GM21367 (cell line): ENCODE data around the gene PRKG1.
A peak's percentile ranks its signal among the peaks of the same experiment; 100 is the strongest.

ENCODE experiments used
- ATAC-seq: cut with Tn5 transposase; IDR thresholded peaks from one replicate; pipeline ENCODE4 v1.9.1; 2021; ENCODE audit not compliant: unreplicated experiment

Gene PRKG1

GRCh38 chr10:51952056-51952455, 877.8 kb downstream of the PRKG1 start:
- ATAC-seq = no peak

GRCh38 chr10:51955696-51956095, 881.4 kb downstream of the PRKG1 start:
- ATAC-seq = no peak

DNA sequence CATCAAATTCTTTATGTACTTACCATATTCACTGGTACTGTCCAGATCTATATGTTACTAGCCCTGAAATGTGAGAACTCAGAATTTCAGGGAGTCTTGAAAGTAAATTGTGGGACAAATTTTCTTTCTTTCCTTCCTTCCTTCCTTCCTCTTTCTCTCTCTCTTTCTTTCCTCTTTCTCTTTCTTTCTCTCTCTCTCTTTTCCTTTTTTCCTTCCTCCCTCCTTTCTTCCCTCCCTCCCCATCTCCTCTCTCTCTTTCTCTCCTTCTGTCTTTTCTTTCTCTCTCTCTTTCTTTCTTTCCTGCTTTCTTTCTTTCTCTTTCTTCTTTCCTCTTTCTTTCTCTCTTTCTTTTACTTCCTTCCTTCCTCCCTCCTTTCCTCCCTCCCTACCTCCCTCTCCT, 882.5 kb downstream of the PRKG1 start:
- no peak for ATAC-seq

DNA sequence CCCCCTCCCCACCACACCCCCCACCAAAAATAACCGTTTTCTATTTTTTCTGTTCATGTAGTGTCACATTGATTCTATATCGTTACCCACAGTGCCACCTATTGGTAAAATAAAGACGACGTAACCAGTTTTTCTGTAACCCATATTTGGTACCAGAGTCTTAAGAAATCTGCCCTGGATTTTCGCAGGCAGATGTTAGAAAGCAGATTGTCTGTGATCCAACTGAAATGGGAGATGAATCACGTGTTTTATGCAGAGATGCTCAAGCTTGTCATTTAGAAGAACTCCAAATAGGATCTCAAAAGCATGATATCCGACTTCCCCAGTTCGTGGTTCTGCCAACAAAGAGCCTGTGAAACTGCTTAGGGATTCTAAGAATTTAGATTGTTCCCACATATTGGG, 886.2 kb downstream of the PRKG1 start:
- ATAC-seq = no peak

- no peak for ATAC-seq
Measured at GRCh38 chr10:51961401-51961800, 887.1 kb downstream of the PRKG1 start.

DNA sequence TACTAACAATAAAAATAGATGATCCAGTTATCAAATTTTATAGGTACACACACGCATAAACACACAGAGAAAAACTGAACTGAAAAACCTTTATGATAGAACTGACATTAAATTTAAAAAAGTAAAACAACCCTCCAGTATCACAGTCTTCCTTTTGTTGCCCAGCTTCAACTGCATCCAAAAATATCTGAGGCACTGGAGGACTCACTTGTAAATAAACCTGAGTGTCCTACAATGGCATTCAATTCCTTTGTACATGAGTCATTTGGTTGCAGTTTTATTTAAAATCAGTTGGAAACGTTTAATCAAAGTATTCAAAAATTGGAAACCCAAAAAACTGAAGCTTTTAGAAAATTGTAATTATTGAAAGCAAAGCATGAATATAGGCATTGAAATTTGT, 890.3 kb downstream of the PRKG1 start:
- ATAC-seq = no peak

GRCh38 chr10:51965451-51965850, 891.2 kb downstream of the PRKG1 start:
- no peak for ATAC-seq

DNA sequence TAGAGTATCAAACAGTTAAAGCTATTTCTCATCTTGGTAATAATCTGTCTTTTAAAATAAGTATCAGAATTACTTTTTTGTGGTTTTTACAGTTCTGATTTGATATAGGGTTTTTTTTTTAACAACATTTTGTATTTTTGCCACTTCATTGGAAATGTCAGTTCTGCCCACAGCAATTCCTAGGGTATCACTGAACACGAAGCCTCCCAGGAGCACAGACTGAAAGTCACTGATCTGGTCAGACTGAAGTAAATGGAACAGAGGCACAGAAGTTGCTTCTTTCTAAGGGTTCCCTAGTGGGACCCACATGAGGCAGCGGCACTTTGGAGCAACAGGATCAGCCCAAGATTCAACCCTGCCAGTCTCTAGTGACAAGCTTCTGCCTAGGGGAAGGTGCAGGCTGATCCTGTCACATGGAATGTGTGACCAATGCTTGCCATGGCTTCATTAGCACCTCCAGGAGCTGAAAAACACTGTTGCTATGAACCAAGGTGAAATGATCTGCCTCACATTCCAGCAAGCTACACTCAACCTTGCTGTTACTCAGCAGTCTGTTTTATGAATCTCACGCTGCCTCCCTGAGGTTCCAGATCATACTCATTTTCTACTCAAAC, 898.6 kb downstream of the PRKG1 start:
- no peak for ATAC-seq

DNA sequence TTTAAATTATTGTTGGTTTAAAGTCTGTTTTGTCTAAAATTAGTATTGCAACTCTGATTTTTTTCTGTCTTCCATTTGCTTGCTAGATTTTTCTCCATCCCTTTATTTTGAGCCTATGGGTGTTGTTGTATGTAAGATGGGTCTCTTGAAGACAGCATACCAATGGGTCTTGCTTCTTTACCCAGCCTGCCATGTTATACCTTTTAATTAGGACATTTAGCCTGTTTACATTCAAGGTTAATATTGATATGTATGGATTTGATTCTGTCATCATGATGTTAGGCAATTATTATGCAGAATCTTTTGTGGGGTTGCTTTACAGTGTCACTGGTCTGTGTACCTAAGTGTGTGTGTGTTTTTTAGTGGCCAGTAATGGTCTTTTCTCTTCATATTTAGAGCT, 906.5 kb downstream of the PRKG1 start:
- ATAC-seq = no peak

DNA sequence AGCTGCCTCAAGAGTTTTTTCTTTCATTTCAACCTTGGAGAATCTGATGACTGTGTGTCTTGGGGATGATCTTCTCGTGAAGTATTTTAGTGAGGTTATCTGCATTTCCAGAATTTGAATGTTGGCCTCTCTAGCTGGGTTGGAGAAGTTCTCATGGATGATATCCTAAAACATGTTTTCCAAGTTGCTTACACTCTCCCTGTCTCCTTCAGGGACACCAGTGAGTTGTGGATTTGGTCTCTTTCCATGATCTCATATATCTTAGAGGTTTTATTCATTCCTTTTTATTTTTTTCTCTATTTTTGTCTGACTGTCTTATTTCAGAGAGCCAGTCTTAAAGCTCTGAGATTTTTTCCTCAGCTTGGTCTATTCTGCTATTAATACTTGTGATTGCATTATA, 907.4 kb downstream of the PRKG1 start:
- no peak for ATAC-seq

- no peak for ATAC-seq
Measured at GRCh38 chr10:51983481-51983880, 909.2 kb downstream of the PRKG1 start.

DNA sequence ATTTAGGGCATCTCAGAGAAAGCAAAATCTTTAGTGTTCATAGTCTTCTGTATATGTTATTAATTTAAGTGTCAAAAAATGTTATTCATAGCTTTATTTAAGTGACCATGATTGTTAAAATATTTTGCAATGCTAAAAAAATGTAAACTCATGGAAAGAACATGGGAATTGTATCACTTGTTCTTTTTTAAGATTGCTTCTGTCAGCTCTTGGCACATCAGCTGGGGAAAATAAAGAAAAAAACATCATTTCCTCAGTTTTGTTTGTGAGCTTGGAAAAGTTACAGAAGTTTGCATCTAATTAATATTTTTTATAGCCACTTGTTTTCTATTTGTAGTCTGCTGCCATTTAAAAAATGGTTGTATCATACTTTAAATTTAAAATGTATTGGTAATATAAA, 911.0 kb downstream of the PRKG1 start:
- ATAC-seq = no peak

DNA sequence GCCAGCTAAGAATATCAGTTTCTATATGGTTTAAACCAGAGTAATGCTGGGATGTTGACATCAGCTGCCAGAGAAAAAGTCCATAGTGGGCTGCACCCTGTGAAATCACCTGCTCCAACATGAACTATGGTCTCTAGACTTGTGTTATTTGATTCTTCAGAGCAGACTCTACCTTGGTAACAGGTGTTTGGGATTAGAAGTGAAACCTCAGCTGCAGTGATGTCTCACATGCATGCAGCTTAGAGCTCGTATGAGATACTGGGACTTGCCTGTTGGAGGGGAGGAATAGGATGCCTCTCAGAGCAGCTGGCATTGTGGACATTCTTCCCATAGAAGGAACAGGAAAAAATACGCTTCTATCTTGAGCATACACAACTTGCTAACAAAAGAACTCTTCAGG, 912.2 kb downstream of the PRKG1 start:
- no peak for ATAC-seq

DNA sequence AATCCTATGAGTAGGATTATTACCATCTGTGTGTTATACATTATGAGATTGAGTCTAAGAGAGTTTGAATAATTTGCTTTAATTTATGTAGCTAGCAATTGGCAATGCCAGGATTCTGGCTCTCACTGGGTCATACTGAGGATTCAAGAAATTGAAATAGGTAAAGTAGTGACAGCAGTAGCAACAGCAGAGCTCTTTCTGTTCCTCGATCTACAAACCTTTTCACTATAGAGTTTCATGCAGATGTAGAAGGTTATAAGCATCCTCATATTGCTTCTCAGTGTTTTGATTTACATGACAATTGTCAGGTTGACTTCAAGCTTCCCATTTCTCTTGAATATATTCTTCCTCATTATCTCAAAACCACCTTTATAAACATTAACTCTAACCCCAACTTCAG, 919.2 kb downstream of the PRKG1 start:
- ATAC-seq = no peak

DNA sequence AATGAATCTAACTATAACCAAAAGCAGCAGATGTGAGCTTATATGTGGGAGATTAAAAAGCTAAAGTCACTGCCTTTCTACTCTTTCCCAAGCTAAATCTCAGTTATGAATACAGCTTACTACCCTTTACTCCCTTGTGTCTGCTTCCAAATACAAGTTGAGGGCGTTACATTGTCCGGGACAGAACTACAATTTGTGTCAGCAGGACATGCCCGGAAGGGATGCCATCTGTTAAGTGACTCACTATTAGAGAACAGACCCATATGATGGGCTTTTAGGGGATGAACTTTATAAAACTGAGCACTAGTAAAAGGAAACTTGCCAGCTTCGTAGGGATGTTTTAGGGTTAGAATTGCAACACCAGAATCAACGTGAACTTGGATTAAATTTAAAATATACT, 924.8 kb downstream of the PRKG1 start:
- ATAC-seq = no peak

- peak; percentile 89 for ATAC-seq
Measured at GRCh38 chr10:52004342-52004949, 930.2 kb downstream of the PRKG1 start.

- no peak for ATAC-seq
Measured at GRCh38 chr10:52007091-52007490, 932.8 kb downstream of the PRKG1 start.

- ATAC-seq = no peak
Measured at GRCh38 chr10:52011118-52011517, 936.8 kb downstream of the PRKG1 start.

GRCh38 chr10:52019077-52019555, 944.8 kb downstream of the PRKG1 start:
- no peak for ATAC-seq

DNA sequence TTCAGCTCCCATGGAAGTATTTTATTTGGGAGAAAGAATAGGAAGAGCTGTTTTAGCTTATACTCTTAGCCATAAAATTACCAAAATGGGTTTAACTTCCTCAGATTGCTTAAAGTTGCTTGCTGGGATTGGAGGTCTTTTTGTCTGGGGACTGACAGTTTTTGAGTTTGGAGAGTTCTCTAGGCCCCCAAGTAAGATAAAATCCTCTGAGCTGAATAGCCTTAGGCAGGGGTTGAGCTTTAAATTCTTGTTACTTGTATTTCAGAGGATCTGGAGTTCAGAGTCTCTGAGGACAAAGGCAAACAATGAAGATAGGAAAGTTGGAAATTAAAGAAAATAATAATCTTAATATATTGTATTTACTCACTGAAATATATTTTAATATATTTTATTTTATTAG, 945.4 kb downstream of the PRKG1 start:
- ATAC-seq = no peak

DNA sequence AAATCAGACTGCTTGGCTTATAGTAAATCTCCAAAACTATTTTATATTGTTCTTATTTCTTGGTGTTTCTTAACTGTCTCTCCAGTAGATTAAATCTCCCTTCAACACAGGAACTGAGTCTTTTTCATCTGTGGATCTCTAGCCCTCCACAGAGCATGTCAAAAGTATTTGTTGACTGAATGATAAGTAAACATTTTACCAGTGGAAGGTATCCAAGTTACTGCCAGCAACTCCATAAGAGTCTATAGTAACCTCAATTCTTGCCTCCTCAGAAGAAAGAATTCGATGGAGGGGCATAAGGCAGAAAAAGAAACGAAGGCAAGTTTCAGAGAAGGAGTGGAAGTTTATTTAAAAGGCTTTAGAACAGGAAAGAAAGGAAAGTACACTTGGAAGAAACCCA, 945.9 kb downstream of the PRKG1 start:
- ATAC-seq = no peak

- ATAC-seq = no peak
Measured at GRCh38 chr10:52020702-52021101, 946.4 kb downstream of the PRKG1 start.
